K562 (cell line): ENCODE results near the gene KCTD7. TPM values are rescaled to one million over a fixed set of nuclear protein-coding genes. Genes with fewer than 3 reads are reported as not detected.

Source experiments
- AFF4 ChIP-seq: sonication (generic); formaldehyde crosslinking; IDR thresholded peaks from 2 replicates; pipeline ENCODE4 v1.8.0; 2023; ENCODE audit warnings: mild to moderate bottlenecking, missing genetic modification reagents
- CBFB ChIP-seq: sonication (generic); formaldehyde crosslinking; IDR thresholded peaks from 2 replicates; pipeline ENCODE4 v1.4.0; 2020; ENCODE audit warnings: mild to moderate bottlenecking, missing genetic modification reagents
- CHCHD3 ChIP-seq: fragments of 250-450 bp; sonication (Bioruptor Pico); IDR thresholded peaks from 2 replicates; pipeline ENCODE4 v2.1.2; 2022; ENCODE audit warnings: mild to moderate bottlenecking
- CHD4 ChIP-seq: fragments of 200-600 bp; sonication (generic); IDR thresholded peaks from 3 replicates; pipeline ENCODE4 v1.6.1; 2012; ENCODE audit warnings: low read depth, mild to moderate bottlenecking, mixed read lengths, low read length, inconsistent platforms; ENCODE audit not compliant: insufficient read depth, insufficient replicate concordance, poor library complexity, severe bottlenecking
- E2F4 ChIP-seq: sonication (generic); formaldehyde crosslinking; IDR thresholded peaks from 2 replicates; pipeline ENCODE4 v1.8.0; 2022; ENCODE audit warnings: mild to moderate bottlenecking, low read depth, missing genetic modification reagents
- E2F8 ChIP-seq: fragments of 450-650 bp; IDR thresholded peaks from 2 replicates; pipeline ENCODE4 v1.7.1; 2018; ENCODE audit warnings: mild to moderate bottlenecking, low read depth; ENCODE audit not compliant: partially characterized antibody
- KLF10 ChIP-seq: fragments of 250-450 bp; sonication (Bioruptor Pico); IDR thresholded peaks from 2 replicates; pipeline ENCODE4 v1.6.1; 2021; ENCODE audit warnings: matching md5 sums
- PHB ChIP-seq: fragments of 250-450 bp; sonication (Bioruptor Pico); IDR thresholded peaks from 2 replicates; pipeline ENCODE4 v1.5.0; 2021
- POLR2A ChIP-seq: fragments of 450-650 bp; conservative IDR thresholded peaks from 2 replicates; pipeline ENCODE4 v1.6.1; 2016
- RAD51 ChIP-seq: fragments of 450-650 bp; IDR thresholded peaks from 2 replicates; pipeline ENCODE4 v1.7.1; 2016; ENCODE audit warnings: low read depth, mild to moderate bottlenecking, borderline replicate concordance
- SMAD4 ChIP-seq: fragments of 250-450 bp; sonication (Bioruptor Pico); conservative IDR thresholded peaks from 2 replicates; pipeline ENCODE4 v1.8.0; 2021; ENCODE audit warnings: inconsistent platforms, mild to moderate bottlenecking, moderate library complexity
- SOX6 ChIP-seq: fragments of 450-650 bp; IDR thresholded peaks from 2 replicates; pipeline ENCODE4 v1.6.1; 2014; ENCODE audit warnings: mild to moderate bottlenecking
- TEAD1 ChIP-seq, 2 experiments: fragments of 450-650 bp in 1 of 2; sonication (generic) in 1 of 2; formaldehyde crosslinking; IDR thresholded peaks; 2 replicates each; pipeline versions ENCODE4 v1.4.0 to v1.8.0; 2020 to 2022; ENCODE audit warnings: mild to moderate bottlenecking in 2 of 2, missing genetic modification reagents in 1 of 2
- TEAD4 ChIP-seq, 2 experiments: sonication (generic) in 1 of 2; formaldehyde crosslinking in 1 of 2; IDR thresholded peaks; 2 replicates each; pipeline versions ENCODE4 v1.6.1 to v1.8.0; 2012 to 2022; ENCODE audit warnings: borderline replicate concordance in 1 of 2, inconsistent platforms in 1 of 2, low read length in 1 of 2, mild to moderate bottlenecking in 1 of 2, missing genetic modification reagents in 1 of 2
- UBTF ChIP-seq, 2 experiments: IDR thresholded peaks; 2 replicates each; pipeline ENCODE4 v1.6.1; 2012; ENCODE audit warnings: improper control_type of control experiment in 2 of 2, low read depth in 2 of 2, low read length in 2 of 2, borderline replicate concordance in 1 of 2
- ZNF695 ChIP-seq: fragments of 450-650 bp; formaldehyde crosslinking; IDR thresholded peaks from 2 replicates; pipeline ENCODE4 v1.4.0; 2020; ENCODE audit warnings: mild to moderate bottlenecking, moderate library complexity
- polyA plus RNA-seq, 8 experiments: library from polyadenylated mRNA; depleted of rRNA in 4 of 8; stranded (reverse) in 5 of 8; unstranded in 3 of 8; fragments of >200 nt; fragmentation: Nextera tagmentation in 2 of 8; fragmentation: Illumina TruSeq in 1 of 8; extraction: Ambion mirVana in 2 of 8; extraction: Trizol in 1 of 8; gene quantifications; 2 replicates each; pipeline versions ENCODE4 v1.2.1 to v1.2.3, GENCODE V29; 2011 to 2014; ENCODE audit warnings: inconsistent platforms in 1 of 8, missing spikeins in 1 of 8
- total RNA-seq, 7 experiments: library from RNA; depleted of rRNA in 6 of 7; stranded (reverse); fragments of >200 nt in 6 of 7; fragmentation: Illumina TruSeq in 2 of 7; extraction: Trizol in 2 of 7; gene quantifications; 2 replicates each; pipeline versions ENCODE4 v1.2.1 to v1.2.3, GENCODE V29; 2011 to 2021; ENCODE audit warnings: low replicate concordance in 1 of 7

Gene KCTD7
- total and polyA plus RNA-seq, 9 of the 15 experiments (the other 6 are each of a cell fraction or from before 2014, with no cell fraction given), result 1.5 to 26.0 (median 9.0) TPM

GRCh38 chr7:66681491-66682349 is 53.0 kb downstream of the KCTD7 start (continued):
- peak; percentile 91 for TF ChIP-seq E2F8
- TF ChIP-seq SMAD4 (CRISPR knock-in tag), result peak; percentile 45
- no peak for TF ChIP-seq RAD51
- no peak for TF ChIP-seq KLF10 (CRISPR knock-in tag)
- peak; percentile 78 for TF ChIP-seq AFF4 (CRISPR knock-in tag)
- no peak; a peak in 1 of 4 replicates for TF ChIP-seq TEAD1 (CRISPR knock-in tag; IDR thresholded peaks at IDR 0.05)
- peak; percentile 22; the same call in 1 of the 2 replicates for TF ChIP-seq TEAD4 (IDR thresholded peaks at IDR 0.05; ENCODE audit: low read length)
- TF ChIP-seq TEAD4 (CRISPR knock-in tag; IDR thresholded peaks at IDR 0.05; ENCODE audit: borderline replicate concordance), result no peak
- 0 out of 2 replicates have a peak, but pooled peaks have one; percentile 17 for TF ChIP-seq CBFB (CRISPR knock-in tag)
- TF ChIP-seq CHD4, result peak; percentile 78
- TF ChIP-seq CHCHD3 (CRISPR knock-in tag), result no peak
- 0 out of 2 replicates have a peak, but pooled peaks have one; percentile 56 for TF ChIP-seq PHB (CRISPR knock-in tag)
- peak in 1 of 2 experiments; percentile 66; a peak in 1 of 4 replicates for TF ChIP-seq UBTF (IDR thresholded peaks at IDR 0.05; ENCODE audit: borderline replicate concordance in 1 of 2, low read depth in 2 of 2, low read length in 2 of 2)
- TF ChIP-seq SOX6, result peak; percentile 20; the same call in 1 of the 2 replicates
- no peak for TF ChIP-seq E2F4 (CRISPR knock-in tag)
- TF ChIP-seq POLR2A, result peak; percentile 97
- no peak for TF ChIP-seq ZNF695 (CRISPR knock-in tag)
